Occipital lobe (tissue), 2 donors: ENCODE measurements around the gene CCDC194. TPM values are rescaled to one million over a fixed set of nuclear protein-coding genes. Genes with fewer than 3 reads are reported as not detected.
"Not testable (repeated sequence)": the region's sequence is repeated elsewhere in the genome, so short reads cannot be mapped to it uniquely, and the experiment has no call there.

ENCODE experiments used
- DNase-seq: peaks from one replicate; lab custom pipeline; 2025; lab: John Stamatoyannopoulos, UW
- total RNA-seq: library from RNA; depleted of rRNA; stranded (reverse); fragments of >200 nt; gene quantifications from one replicate; pipeline ENCODE4 v1.2.3, GENCODE V29; 2014

The CCDC194 gene
- total RNA-seq, 1 donor from 2014 or later, result not detected

DNA sequence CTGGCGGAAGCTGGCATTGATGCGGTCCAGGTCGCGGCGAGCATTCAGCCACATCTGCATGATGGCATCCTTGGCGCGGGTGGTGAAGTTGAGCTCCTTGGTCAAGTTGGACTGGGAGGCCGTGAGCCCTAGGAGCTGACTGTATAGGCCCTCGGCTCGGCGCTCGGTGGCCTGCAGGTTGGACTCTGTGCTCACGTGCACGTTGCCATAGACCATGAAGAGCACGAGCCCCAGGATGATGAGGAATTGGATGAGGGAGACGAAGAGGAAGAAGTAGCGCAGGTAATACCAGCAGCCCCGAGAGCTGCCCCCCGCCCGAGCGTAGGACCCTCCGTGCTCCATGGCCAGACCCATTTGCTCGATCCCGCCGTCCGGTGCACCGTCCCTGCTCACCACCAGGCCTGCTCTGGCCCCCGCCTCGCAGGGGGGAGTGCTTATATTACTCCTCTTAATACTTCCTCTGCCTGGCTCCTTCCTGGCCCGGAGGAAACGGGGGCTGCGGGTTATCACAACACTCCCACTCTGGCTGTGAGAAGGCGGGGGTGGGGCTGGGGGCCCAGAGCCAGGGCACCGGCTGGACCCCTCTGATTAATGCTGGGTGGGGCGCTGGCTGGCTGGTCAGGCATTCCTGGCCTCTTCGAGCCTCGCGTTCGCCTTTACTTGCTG is 16.9 kb downstream of the CCDC194 start, which contains the start of gene PLVAP:
TSS of gene PLVAP (minus strand) at position 408 of the 666 bp plus-strand sequence. CDS start at position 354, 54 bp downstream.
- no peak for DNase-seq

GRCh38 chr19:17370026-17370587 is 23.9 kb downstream of the CCDC194 start:
- no peak for DNase-seq

GRCh38 chr19:17365361-17365760 is 28.6 kb downstream of the CCDC194 start:
- DNase-seq, result no peak

DNA sequence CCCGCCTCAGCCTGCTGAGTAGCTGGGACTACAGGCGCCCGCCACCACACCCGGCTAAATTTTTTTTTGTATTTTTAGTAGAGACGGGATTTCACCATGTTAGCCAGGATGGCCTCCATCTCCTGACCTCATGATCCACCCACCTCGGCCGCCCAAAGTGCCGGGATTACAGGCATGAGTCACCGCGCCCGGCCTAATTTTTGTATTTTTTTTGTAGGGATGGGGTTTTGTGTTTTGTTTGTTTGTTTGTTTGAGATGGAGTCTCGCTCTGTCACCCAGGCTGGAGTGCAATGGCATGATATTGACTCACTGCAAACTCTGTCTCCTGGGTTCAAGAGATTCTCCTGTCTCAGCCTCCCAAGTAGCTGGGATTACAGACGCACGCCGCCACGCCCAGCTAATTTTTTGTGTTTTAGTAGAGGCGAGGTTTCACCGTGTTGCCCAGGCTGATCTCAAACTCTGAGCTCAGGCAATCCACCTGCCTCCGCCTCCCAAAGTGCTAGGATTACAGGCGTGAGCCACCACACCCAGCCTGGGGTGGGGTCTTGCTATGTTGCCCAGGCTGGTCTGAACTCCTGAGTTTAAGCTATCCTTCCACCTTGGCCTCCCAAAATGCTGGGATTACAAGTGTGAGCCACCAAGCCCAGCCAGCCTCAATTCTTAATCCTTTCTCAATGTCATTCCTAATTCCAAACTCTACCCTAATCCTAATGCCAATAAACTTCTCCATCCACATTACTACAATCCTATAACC is 30.0 kb downstream of the CCDC194 start:
- not testable (repeated sequence) for DNase-seq

DNA sequence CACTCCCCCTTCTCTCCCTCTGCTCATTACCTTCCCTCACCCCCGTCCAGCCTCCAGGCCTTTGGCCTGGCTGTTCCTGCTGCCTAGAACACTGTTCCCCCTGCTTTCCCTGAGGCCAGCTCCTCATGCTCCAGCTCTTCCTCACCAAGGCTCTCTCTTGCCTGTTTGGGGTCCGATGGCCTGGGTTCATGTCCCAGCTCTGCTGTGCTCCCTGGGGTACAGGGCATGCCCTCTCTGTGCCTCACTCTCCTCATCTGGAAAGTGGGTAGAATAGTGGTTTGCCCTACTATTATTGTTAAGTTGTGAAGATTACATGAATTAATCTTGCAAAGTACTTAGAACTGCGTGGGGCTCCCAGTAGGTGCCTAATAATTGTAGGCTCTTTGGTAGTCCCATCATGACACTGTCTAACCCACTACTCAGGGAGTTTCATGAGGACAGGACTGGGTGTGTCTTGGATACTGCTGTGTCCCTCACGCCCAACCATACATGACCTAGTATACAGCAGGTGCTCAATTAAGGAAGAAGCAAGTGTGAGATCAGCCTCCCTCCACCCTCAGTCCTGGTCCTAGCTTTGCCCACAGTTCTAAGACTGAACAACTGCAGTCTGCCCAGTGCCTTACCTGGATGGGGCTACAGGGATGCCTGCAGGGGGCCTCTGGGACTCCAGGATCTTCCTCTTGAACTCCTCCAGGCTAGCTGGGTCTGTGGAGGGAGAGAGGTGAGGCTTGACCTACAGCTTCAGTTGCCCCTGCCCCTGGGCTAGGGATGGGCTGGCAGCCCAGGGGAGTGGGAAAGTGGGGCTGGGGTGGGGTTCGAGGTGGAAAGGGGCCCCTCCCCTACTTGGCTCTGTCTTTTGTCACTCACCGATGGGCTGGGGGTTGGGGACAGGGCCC is 33.8 kb downstream of the CCDC194 start:
- DNase-seq, result no peak

DNA sequence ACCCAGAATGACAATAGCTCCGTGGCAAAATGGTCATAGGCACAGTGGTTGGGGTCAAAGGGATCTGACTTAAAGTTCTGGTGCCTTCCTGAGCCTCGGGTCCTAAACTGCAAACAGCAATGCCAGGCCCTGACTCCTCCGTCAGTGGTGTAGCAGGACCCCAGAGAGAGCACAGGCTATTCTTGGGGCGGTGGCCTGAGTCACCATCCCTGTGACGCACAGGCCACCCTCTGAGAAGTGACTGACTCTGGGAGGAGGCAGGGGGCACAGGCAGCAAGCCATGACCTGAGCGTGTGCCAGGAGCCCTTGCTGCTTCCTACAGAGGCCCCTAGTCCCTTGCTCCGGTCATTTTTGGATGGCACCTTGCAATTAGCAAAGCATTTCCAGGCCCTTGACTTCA is 35.6 kb downstream of the CCDC194 start:
- no peak for DNase-seq

- DNase-seq, result no peak
Observed at GRCh38 chr19:17357724-17358123, 36.3 kb downstream of the CCDC194 start.

DNA sequence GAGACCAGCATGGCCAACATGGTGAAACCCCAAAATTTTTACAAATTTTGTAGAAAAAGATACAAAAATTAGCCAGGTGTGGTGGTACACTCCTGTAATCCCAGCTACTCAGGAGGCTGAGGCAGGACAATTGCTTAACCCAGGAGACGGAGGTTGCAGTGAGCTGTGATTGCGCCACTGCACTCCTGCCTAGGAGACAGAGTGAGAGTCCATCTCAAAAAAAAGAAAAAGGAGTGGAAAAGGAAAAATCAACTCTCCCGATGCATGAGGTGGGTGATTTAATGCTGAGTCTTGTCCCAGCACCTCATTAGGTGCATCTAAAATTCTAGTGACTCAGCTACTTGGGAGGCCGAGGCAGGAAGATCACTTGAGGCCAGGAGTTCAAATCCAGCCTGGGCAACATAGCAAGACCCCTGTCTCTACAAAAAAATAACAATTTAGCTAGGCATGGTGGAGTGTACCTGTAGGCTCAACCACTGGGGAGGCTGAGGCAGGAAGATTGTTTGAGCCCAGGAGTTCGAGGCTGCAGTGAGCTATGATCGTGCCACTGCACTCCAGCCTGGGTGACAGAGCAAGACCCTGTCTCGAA is 36.8 kb downstream of the CCDC194 start:
- DNase-seq, result no peak

DNA sequence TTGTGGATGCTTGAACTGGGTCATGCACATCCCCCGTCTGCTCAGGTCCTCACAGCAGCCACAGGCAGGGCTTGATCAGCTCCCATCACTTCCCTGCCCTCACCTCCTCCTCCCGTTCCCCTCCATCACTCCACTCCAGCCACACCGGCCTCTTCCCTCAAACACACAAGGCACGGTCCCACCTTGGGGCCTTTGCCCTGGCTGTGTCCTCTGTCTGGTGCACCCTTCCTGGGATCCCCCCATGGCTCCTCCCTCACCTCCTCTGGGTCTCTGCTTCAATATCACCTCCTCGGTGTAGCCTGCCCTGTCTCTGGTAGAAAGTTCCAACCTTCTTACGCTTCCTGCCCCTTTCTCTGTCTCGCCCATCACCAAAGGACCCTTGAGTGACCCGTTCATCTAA is 40.6 kb downstream of the CCDC194 start:
- no peak for DNase-seq

DNA sequence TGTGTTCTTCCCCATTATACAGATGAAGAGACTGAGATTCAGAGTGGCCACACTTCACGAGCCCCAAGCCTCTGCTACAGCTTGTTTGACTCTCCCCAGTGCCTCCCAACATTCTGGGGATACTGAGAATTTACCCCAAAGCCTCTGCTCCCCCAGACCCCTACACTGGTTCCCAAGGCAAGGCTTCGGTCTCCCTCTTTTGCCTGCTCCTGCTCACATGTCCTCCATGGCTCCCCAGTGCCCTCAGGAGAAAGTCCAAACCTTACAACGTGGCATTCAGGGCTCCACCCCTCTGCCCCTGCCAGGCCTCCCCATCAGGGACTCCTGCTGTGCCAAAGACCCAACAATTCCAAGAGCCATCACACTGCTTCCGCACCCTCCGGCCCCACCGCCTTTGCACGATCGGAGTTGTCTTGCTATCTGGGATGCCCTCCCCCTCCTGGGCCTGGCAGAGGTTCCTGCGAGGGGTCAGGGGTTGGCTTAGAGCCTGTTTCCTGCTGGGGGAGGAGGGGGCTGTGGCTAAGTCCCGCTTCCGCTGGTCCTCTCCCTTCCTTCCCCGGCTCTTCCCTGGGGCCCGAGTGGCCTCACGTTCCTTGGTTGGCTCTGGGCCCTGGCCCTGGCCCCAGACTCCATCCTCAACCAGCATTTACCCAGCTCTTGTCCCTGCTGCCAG is 41.3 kb downstream of the CCDC194 start:
- DNase-seq, result no peak

- no peak for DNase-seq
Observed at GRCh38 chr19:17351815-17352435, 42.1 kb downstream of the CCDC194 start.

DNA sequence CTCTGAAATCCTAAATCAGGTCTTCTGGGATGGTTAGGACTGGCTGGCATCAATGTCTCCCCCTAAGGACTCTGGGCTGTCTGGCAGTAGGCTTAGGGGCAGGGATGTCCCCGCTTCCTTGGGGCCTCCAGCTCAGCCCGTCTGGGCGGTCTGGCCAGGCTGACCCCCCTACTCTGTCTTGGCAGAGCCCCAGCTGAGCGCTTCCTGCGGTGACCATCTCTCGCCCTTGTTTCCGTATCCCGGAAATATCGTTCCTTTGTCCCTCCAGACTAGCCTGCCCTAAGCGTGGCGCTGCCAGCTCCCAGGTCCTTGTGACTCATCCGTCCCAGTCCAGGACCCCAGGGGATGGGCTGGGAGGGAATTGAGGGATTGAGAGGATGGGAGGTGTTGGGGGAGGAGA is 45.3 kb downstream of the CCDC194 start:
- DNase-seq, result no peak

DNA sequence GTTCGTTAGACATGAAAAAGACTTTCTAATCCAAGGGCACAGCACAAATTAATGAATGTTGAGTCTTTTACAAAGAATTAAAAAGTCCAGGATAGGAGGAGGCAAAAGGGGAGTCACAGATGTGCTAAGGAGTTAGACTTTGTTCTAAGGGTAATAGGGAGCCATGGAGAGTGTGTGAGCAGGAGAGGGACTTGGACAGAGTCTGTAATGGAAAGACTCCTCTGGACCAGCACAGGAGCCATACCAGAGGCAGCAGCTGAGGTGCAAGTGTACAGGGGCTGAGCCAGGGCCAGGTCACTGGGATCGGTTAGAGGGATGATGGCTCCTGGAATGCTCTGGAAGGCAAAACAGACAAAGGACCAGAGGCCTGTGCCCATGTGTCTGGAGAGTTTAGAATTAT is 46.1 kb downstream of the CCDC194 start:
- DNase-seq, result no peak

DNA sequence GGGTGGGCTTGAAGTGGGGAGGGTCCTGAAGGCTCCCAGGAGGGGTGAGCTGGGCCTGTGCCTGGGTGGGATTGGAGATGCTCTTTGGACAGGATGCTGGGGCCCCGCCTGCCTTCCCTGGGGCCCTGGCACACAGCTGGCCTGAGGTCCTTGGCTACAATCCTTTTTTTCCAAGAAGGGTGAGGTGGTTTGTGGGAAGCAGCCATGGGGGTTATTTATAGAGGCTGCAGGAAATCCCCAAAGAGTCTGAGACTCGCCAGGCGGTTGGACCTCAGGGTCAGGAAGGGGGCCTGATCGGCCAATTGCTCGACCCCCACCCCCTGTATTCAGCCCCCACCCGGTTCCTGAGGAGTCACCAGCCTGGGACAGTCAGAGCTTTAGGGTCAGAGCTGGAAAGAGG is 46.6 kb downstream of the CCDC194 start:
- no peak for DNase-seq

GRCh38 chr19:17346109-17346671 is 47.8 kb downstream of the CCDC194 start:
- peak; percentile 29 for DNase-seq

- DNase-seq, result no peak
Observed at GRCh38 chr19:17341845-17342244, 52.2 kb downstream of the CCDC194 start.

DNA sequence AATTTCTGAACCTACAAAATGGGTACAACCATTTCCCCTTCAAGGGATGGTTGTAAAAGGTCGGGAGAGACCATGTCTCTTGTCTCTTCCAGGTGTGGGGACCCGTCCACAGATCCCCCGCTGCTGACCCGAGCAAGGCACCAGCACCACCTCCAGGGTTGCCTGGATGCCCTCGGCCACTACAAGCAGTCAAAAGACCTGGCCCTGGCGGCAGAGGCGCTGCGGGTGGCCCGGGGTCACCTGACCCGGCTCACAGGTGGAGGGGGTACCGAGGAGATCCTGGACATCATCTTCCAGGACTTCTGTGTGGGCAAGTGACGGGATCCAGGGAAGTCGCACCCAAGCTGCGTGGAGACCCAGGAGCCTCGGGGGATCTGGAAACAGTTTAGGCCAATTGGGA is 52.6 kb downstream of the CCDC194 start:
- no peak for DNase-seq

DNA sequence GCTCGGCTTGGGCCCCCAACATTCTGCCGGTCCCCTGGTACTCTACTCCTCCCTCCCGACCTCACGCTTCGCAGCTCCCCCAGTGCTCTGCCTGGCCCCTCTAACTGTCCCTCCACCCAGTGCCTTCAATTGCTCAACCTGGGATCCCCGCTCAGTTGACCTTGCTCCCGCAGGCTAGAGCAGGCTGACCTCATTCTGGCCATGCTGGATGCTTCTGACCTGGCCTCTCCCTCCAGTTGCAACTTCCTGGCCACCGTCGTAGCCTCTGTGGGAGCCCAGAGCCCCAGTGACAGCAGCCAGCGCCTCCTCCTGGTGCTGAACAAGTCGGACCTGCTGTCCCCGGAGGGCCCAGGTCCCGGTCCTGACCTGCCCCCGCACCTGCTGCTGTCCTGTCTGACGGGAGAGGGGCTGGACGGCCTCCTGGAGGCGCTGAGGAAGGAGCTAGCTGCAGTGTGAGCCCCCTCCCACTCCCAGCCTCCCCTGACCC is 53.1 kb downstream of the CCDC194 start:
- no peak for DNase-seq
